Gastroesophageal sphincter (tissue), 4 donors: ENCODE results near the gene OLFM3. TPM values are rescaled to one million over a fixed set of nuclear protein-coding genes. Genes with fewer than 3 reads are reported as not detected.

Source experiments
- ATAC-seq: fragments of 150-250 bp; one replicate; pipeline ENCODE4 v1.9.1; 2016; ENCODE audit warnings: mild to moderate bottlenecking, moderate library complexity
- H3K27ac ChIP-seq, 4 donors: fragments of 200-600 bp; sonication (generic) in 3 of 4; 1 replicate in 3 of 4; 2 replicates in 1 of 4; pipeline ENCODE4 v1.5.1; 2016 to 2019
- H3K27me3 ChIP-seq: fragments of 200-600 bp; sonication (generic); one replicate; pipeline ENCODE4 v1.5.1; 2019
- H3K36me3 ChIP-seq, 2 donors: fragments of 200-600 bp; sonication (generic); one replicate each; pipeline ENCODE4 v1.5.1; 2019; ENCODE audit warnings: control low read depth in 1 of 2
- H3K4me1 ChIP-seq, 3 donors: fragments of 200-600 bp; sonication (generic); 1 replicate in 2 of 3; 2 replicates in 1 of 3; pipeline ENCODE4 v1.5.1; 2016 to 2019; ENCODE audit warnings: control low read depth in 2 of 3
- H3K4me3 ChIP-seq, 2 donors: fragments of 200-600 bp; sonication (generic); one replicate each; pipeline ENCODE4 v1.5.1; 2019; ENCODE audit warnings: mild to moderate bottlenecking in 1 of 2, moderate library complexity in 1 of 2
- H3K9me3 ChIP-seq, 3 donors: fragments of 200-600 bp; sonication (generic); one replicate each; pipeline ENCODE4 v1.5.1; 2017 to 2019; ENCODE audit warnings: control low read depth in 2 of 3
- EP300 ChIP-seq: sonication (generic); formaldehyde crosslinking; IDR thresholded peaks from one replicate; pipeline ENCODE4 v1.6.1; 2017; ENCODE audit warnings: antibody characterized with exemption, mild to moderate bottlenecking
- POLR2A ChIP-seq, 2 donors: fragments of 450-650 bp; IDR thresholded peaks; one replicate each; pipeline ENCODE4 v1.6.1; 2017; ENCODE audit warnings: antibody characterized with exemption in 2 of 2, mild to moderate bottlenecking in 2 of 2, moderate library complexity in 1 of 2
- POLR2AphosphoS5 ChIP-seq: sonication (generic); formaldehyde crosslinking; IDR thresholded peaks from one replicate; pipeline ENCODE4 v1.6.1; 2017; ENCODE audit warnings: antibody characterized with exemption
- WGBS, 2 donors: methylation state at CpG; one replicate each; pipeline ENCODE4 v1.1.5; 2018; ENCODE audit warnings: low coverage in 1 of 2; 5-methylcytosine and 5-hydroxymethylcytosine counted together
- total RNA-seq, 4 donors: library from RNA; depleted of rRNA; stranded (reverse); fragments of >200 nt; gene quantifications; one replicate each; pipeline ENCODE4 v1.1.0, GENCODE V29; 2016
- TF ChIP-seq, protein P1 (sequence below), 4 experiments: fragments of 200-600 bp in 2 of 4; fragments of 450-650 bp in 2 of 4; sonication (generic) in 1 of 4; IDR thresholded peaks; one replicate each; pipeline ENCODE4 v1.5.1; 2017 to 2019; ENCODE audit warnings: antibody characterized with exemption in 4 of 4, mild to moderate bottlenecking in 2 of 4, moderate library complexity in 2 of 4

Gene OLFM3
- total RNA-seq, 4 donors from 2014 or later: 0.13 to 0.47 (median 0.37) TPM

DNA sequence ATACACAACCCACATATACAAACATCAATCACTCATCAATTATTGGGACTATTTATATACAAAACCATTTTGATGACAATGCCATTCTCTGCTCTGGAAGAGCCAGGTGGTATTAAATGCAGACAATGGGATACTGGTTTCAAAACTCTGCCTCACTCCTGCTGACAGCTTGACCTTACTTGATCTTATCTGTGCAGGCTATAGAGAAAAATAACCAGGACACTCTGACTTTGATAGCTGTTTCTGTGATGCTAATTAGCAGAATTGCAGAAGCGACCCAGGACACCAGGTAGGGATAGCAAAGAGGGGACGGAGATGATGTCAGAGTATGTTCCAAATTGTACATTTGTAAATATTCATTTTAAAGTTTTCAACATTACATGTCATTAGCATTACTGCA, 89.5 kb downstream of the OLFM3 start:
- H3K4me1 ChIP-seq: no peaks in the 10 kb centered on the region
- ATAC-seq: no peak
- TF ChIP-seq EP300 (no peak), POLR2AphosphoS5 (no peak)
- TF ChIP-seq, protein P1, sequence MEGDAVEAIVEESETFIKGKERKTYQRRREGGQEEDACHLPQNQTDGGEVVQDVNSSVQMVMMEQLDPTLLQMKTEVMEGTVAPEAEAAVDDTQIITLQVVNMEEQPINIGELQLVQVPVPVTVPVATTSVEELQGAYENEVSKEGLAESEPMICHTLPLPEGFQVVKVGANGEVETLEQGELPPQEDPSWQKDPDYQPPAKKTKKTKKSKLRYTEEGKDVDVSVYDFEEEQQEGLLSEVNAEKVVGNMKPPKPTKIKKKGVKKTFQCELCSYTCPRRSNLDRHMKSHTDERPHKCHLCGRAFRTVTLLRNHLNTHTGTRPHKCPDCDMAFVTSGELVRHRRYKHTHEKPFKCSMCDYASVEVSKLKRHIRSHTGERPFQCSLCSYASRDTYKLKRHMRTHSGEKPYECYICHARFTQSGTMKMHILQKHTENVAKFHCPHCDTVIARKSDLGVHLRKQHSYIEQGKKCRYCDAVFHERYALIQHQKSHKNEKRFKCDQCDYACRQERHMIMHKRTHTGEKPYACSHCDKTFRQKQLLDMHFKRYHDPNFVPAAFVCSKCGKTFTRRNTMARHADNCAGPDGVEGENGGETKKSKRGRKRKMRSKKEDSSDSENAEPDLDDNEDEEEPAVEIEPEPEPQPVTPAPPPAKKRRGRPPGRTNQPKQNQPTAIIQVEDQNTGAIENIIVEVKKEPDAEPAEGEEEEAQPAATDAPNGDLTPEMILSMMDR (IDR thresholded peaks at IDR 0.05): no peak
- no peak overlapping the region for H3K4me3 ChIP-seq
- H3K27ac ChIP-seq: no peak overlapping the region
- no peaks in the 10 kb centered on the region for H3K9me3 ChIP-seq
- H3K27me3 ChIP-seq: no peaks in the 10 kb centered on the region
- H3K36me3 ChIP-seq: no peaks in the 10 kb centered on the region
- WGBS, 2 donors: 71 to 76% methylated on average over 2 of the region's 2 CpGs

DNA sequence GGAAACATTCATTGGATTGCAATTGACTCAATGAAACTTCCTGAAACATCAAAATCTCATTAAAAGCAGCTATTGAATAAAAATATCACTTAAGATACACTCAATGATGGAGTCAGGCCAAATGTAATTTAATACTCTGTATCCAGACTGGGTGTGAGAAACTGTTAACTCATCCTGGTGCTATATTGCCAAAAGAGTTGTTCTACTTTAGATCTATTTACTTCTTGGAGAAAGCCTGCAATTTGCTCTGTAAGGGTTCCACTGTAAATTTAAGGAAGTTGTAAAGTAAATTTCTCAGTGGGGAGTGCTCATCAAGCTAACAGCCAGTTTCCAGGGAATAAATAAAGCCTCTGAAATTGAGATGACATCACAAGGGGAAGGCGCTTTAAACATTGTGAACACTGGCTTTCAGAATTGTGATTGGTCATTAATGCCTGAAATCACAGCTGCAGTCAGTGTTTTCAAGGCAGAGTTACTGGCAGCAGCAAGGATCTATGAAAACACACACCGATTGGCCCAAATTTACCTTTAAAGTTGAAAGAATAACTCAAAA, 91.4 kb downstream of the OLFM3 start:
- ATAC-seq: no peak

DNA sequence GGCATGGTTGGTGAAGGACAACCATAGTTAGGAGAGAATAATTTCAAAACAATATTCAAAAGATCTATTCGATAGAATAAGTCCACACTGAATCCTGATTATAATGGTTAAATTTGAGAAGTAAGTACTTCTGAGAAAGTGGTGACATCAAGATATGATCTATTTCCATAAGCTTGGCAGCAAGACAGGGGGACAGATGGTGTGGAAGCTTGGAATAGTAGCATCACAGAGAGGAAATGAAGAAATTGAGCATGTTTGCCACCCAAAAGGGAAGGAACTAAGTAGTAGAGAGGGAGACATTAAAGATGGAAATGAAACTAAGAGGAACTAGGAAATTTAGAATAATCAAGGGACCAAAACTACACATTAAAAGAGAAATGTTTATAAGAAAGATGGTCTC, 94.5 kb downstream of the OLFM3 start:
- no peak for ATAC-seq
- Histone ChIP-seq H3K9me3 (no peaks in the 10 kb centered on the region), H3K4me3 (no peak overlapping the region), H3K4me1 (no peaks in the 10 kb centered on the region), H3K27me3 (no peaks in the 10 kb centered on the region), H3K36me3 (no peaks in the 10 kb centered on the region), H3K27ac (no peak overlapping the region)
- 86 to 96% methylated on average over 1 of the region's 1 CpG for WGBS, 2 donors
- TF ChIP-seq, protein P1 (IDR thresholded peaks at IDR 0.05): no peak
- TF ChIP-seq POLR2AphosphoS5 (no peak), POLR2A (IDR thresholded peaks at IDR 0.05) (no peak), EP300 (no peak)

More for the DNA sequence above, 91.4 kb downstream of the OLFM3 start:
- Histone ChIP-seq H3K4me1 (no peaks in the 10 kb centered on the region), H3K36me3 (no peaks in the 10 kb centered on the region), H3K4me3 (no peak overlapping the region), H3K9me3 (no peaks in the 10 kb centered on the region), H3K27me3 (no peaks in the 10 kb centered on the region), H3K27ac (no peak overlapping the region)
- TF ChIP-seq, protein P1 (IDR thresholded peaks at IDR 0.05): no peak
- TF ChIP-seq POLR2A (IDR thresholded peaks at IDR 0.05) (no peak), POLR2AphosphoS5 (no peak), EP300 (no peak)
- WGBS, 2 donors: 39 to 71% methylated on average over 1 to 2 of the region's 2 CpGs

DNA sequence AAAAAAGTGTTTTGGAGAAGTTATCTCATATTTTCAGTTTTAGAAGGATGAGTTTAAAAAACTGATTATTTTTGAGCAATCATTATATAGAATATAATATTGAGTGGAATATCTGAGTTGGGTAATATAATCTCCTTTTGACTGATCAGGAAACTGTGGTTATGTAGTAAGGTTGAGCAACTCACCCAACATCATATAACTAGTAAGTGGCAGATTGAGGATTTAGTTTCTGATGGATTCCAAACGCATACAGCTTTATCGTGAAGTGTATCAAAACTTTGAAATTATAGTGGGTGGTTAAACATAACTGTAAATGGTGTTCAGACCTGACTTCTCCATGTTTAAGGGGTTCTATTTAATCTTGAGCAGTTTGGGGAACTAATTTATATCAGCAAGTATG, 98.6 kb downstream of the OLFM3 start:
- no peaks in the 10 kb centered on the region for H3K9me3 ChIP-seq
- ATAC-seq: no peak
- no peak overlapping the region for H3K27ac ChIP-seq
- TF ChIP-seq EP300: no peak
- TF ChIP-seq, protein P1 (IDR thresholded peaks at IDR 0.05): no peak
- H3K27me3 ChIP-seq: no peaks in the 10 kb centered on the region
- H3K4me1 ChIP-seq: no peaks in the 10 kb centered on the region
- no peaks in the 10 kb centered on the region for H3K36me3 ChIP-seq
- 78% methylated on average over 2 of the region's 2 CpGs for WGBS, 2 donors
- no peak overlapping the region for H3K4me3 ChIP-seq

DNA sequence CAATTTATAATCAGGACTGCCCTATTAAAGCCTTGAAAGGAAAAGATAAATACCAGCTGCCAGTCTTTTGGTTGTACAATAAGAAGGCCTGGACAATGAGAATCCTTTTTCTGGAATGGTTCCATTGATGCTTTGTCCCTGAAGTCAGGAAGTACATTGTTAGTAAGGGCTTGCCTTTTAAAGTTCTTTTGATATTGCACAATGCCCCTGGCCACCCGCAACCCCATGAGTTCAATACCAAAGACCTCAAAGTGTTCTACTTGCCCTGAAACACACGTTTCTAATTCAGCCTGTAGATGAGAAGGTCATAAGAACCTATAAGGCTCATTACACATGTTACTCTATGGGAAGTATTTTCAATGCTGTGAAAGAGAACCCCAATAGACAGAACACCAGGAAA, 112.1 kb downstream of the OLFM3 start:
- Histone ChIP-seq H3K4me1 (no peaks in the 10 kb centered on the region), H3K27me3 (no peaks in the 10 kb centered on the region), H3K36me3 (no peaks in the 10 kb centered on the region), H3K4me3 (no peak overlapping the region), H3K9me3 (no peaks in the 10 kb centered on the region), H3K27ac (no peak overlapping the region)
- 71% methylated on average over 2 of the region's 2 CpGs; no CpG with 5 or more reads in 1 of the 2 donors for WGBS, 2 donors
- TF ChIP-seq POLR2AphosphoS5: no peak
- TF ChIP-seq, protein P1 (IDR thresholded peaks at IDR 0.05): no peak
- no peak for TF ChIP-seq EP300
- no peak for TF ChIP-seq POLR2A (IDR thresholded peaks at IDR 0.05)
- ATAC-seq: no peak
